HepG2 (cell line): ENCODE results near the gene MAP2K5. TPM values are rescaled to one million over a fixed set of nuclear protein-coding genes. Genes with fewer than 3 reads are reported as not detected.

ENCODE experiments used
- ATAC-seq: fragments of 200-7000 bp; cut with Tn5 transposase; 3 replicates; pipeline ENCODE4 v1.9.1; 2020; ENCODE audit warnings: mild to moderate bottlenecking, moderate library complexity
- BruUV-seq: library from RNA; stranded (reverse); fragments of 400-500 nt; replicated peaks from 2 replicates; lab custom pipeline; 2021; lab: Mats Ljungman, UMichigan
- CTCF ChIA-PET: fragments of 300-600 bp; formaldehyde crosslinking; extraction: SDS; loops from one replicate; lab custom pipeline; 2021; ENCODE audit warnings: low total read pairs, inconsistent platforms, low intra/inter-chr PET ratio; lab: Yijun Ruan, JAX
- POLR2A ChIA-PET: fragments of 350-600 bp; sonication (Branson Sonifier 250); formaldehyde crosslinking; loops from one replicate; lab custom pipeline; 2020; ENCODE audit warnings: antibody characterized with exemption, inconsistent platforms; lab: Yijun Ruan, JAX
- DNase-seq: peaks from one replicate; pipeline ENCODE4 v3.0.0-alpha.2; 2015; ENCODE audit warnings: low spot score
- FAIRE-seq: peaks from 3 replicates; lab custom pipeline; 2011; peaks lifted over from hg19 to GRCh38; lab: Jason Lieb, UNC
- H2AFZ ChIP-seq: one replicate; pipeline ENCODE4 v1.6.1; 2011; ENCODE audit warnings: low read length, inconsistent platforms
- H3K27ac ChIP-seq: fragments of 300-600 bp; 3 replicates; pipeline ENCODE4 v1.8.0; 2011; ENCODE audit warnings: mixed run types, mild to moderate bottlenecking, mixed read lengths, low read length, inconsistent platforms; ENCODE audit not compliant: insufficient read depth; ENCODE audit errors: extremely low read length
- H3K27me3 ChIP-seq, 2 experiments: fragments of 200-600 bp in 1 of 2; 2 replicates in 1 of 2; 3 replicates in 1 of 2; pipeline versions ENCODE4 v1.6.0 to v1.8.0; 2011; ENCODE audit warnings: low read length in 2 of 2, mild to moderate bottlenecking in 2 of 2, moderate library complexity in 2 of 2, inconsistent platforms in 1 of 2; ENCODE audit not compliant: insufficient read depth in 2 of 2, control insufficient read depth in 1 of 2
- H3K36me3 ChIP-seq, 2 experiments: fragments of 200-600 bp in 1 of 2; replicated peaks in 1 of 2; 2 replicates in 1 of 2; 3 replicates in 1 of 2; pipeline versions ENCODE4 v1.5.1 to v1.8.0; 2011; ENCODE audit warnings: low read length in 2 of 2, inconsistent platforms in 1 of 2; ENCODE audit not compliant: insufficient read depth in 2 of 2, control insufficient read depth in 1 of 2
- H3K4me1 ChIP-seq: 2 replicates; pipeline ENCODE4 v1.5.1; 2012; ENCODE audit warnings: low read length, inconsistent platforms; ENCODE audit not compliant: insufficient read depth
- H3K4me2 ChIP-seq: 2 replicates; pipeline ENCODE4 v1.6.0; 2011; ENCODE audit warnings: low read depth, low read length, inconsistent platforms
- H3K4me3 ChIP-seq, 3 experiments: fragments of 200-600 bp in 1 of 3; sonication (generic), shearing (Covaris generic) in 1 of 3; replicated peaks in 1 of 3; 2 replicates each; pipeline ENCODE4 v1.5.1; 2011 to 2016; ENCODE audit warnings: low read length in 3 of 3, inconsistent platforms in 2 of 3, low read depth in 2 of 3, mild to moderate bottlenecking in 2 of 3, control low read depth in 1 of 3, mixed read lengths in 1 of 3; ENCODE audit not compliant: insufficient read depth in 1 of 3
- H3K79me2 ChIP-seq: one replicate; pipeline ENCODE4 v1.6.1; 2011; ENCODE audit warnings: low read length, inconsistent platforms; ENCODE audit not compliant: insufficient read depth
- H3K9ac ChIP-seq: 2 replicates; pipeline ENCODE4 v1.6.0; 2011; ENCODE audit warnings: mild to moderate bottlenecking, low read depth, low read length, inconsistent platforms; ENCODE audit not compliant: insufficient read depth
- H3K9me3 ChIP-seq: 2 replicates; pipeline ENCODE4 v1.5.1; 2012; ENCODE audit warnings: mild to moderate bottlenecking, low read length
- H4K20me1 ChIP-seq: 2 replicates; pipeline ENCODE4 v1.6.0; 2011; ENCODE audit warnings: inconsistent platforms, mild to moderate bottlenecking, low read length, moderate library complexity; ENCODE audit not compliant: insufficient read depth
- ATRX ChIP-seq: sonication (generic); formaldehyde crosslinking; IDR thresholded peaks from 2 replicates; pipeline ENCODE4 v1.4.0; 2020; ENCODE audit warnings: missing genetic modification reagents, borderline replicate concordance
- CC2D1A ChIP-seq: sonication (generic); formaldehyde crosslinking; IDR thresholded peaks from 2 replicates; pipeline ENCODE4 v1.8.1; 2023; ENCODE audit warnings: mild to moderate bottlenecking, missing genetic modification reagents
- CERS6 ChIP-seq: sonication (generic); formaldehyde crosslinking; IDR thresholded peaks from 2 replicates; pipeline ENCODE4 v1.5.0; 2020; ENCODE audit warnings: missing genetic modification reagents
- GABPB1 ChIP-seq: IDR thresholded peaks from 2 replicates; pipeline ENCODE4 v1.6.1; 2016; ENCODE audit warnings: mild to moderate bottlenecking, missing genetic modification reagents, moderate library complexity, missing compliant biosample characterization
- GATA4 ChIP-seq: sonication (generic); IDR thresholded peaks from 2 replicates; pipeline ENCODE4 v1.6.1; 2016; ENCODE audit warnings: antibody characterized with exemption, low read depth, borderline replicate concordance
- KLF9 ChIP-seq: IDR thresholded peaks from 2 replicates; pipeline ENCODE4 v1.6.1; 2016; ENCODE audit warnings: low read depth
- MLX ChIP-seq: IDR thresholded peaks from 2 replicates; pipeline ENCODE4 v1.6.1; 2016
- MXI1 ChIP-seq: IDR thresholded peaks from 3 replicates; pipeline ENCODE4 v1.6.1; 2012; ENCODE audit warnings: low read depth, low read length, inconsistent platforms, borderline replicate concordance
- RBAK ChIP-seq: sonication (generic); formaldehyde crosslinking; IDR thresholded peaks from 2 replicates; pipeline ENCODE4 v1.5.1; 2020; ENCODE audit warnings: mild to moderate bottlenecking, missing genetic modification reagents
- RFX1 ChIP-seq: fragments of 450-650 bp; IDR thresholded peaks from 2 replicates; pipeline ENCODE4 v1.6.1; 2017
- SETDB1 ChIP-seq: sonication (generic); formaldehyde crosslinking; IDR thresholded peaks from 2 replicates; pipeline ENCODE4 v1.5.1; 2020; ENCODE audit warnings: missing genetic modification reagents, mild to moderate bottlenecking, borderline replicate concordance
- ZBTB10 ChIP-seq: sonication (generic); formaldehyde crosslinking; IDR thresholded peaks from 2 replicates; pipeline ENCODE4 v1.4.0; 2020; ENCODE audit warnings: missing genetic modification reagents, borderline replicate concordance
- ZNF629 ChIP-seq: sonication (generic); formaldehyde crosslinking; conservative IDR thresholded peaks from 2 replicates; pipeline ENCODE4 v1.5.0; 2020; ENCODE audit warnings: missing genetic modification reagents
- ZNF800 ChIP-seq: sonication (generic); formaldehyde crosslinking; IDR thresholded peaks from 2 replicates; pipeline ENCODE4 v1.4.0; 2020; ENCODE audit warnings: missing genetic modification reagents
- WGBS: methylation state at CpG from one replicate; pipeline ENCODE4 v1.1.6; 2017; ENCODE audit warnings: low lambda C conversion rate; 5-methylcytosine and 5-hydroxymethylcytosine counted together
- in situ Hi-C: cut with HindIII; loops from 2 replicates; pipeline ENCODE4 v1.10.0; 2017; ENCODE audit warnings: low pct_unique_long_range_greater_than_20kb; ENCODE audit not compliant: extremely low pct_ligation_motif_present
- intact Hi-C: fragments of 100-400 bp; cut with micrococcal nuclease; formaldehyde crosslinking; loops from one replicate; pipeline ENCODE4 v1.10.0; 2022; ENCODE audit not compliant: unreplicated experiment
- polyA plus RNA-seq, 8 experiments: library from polyadenylated mRNA; depleted of rRNA in 3 of 8; stranded (reverse) in 7 of 8; unstranded in 1 of 8; fragments of >200 nt; fragmentation: Illumina TruSeq in 4 of 8; extraction: Trizol in 4 of 8; gene quantifications; 2 replicates each; pipeline versions ENCODE4 v1.2.1 to v1.2.3, GENCODE V29; 2011 to 2016; ENCODE audit warnings: low read depth in 4 of 8, missing spikeins in 1 of 8, mixed read lengths in 1 of 8; ENCODE audit not compliant: insufficient read depth in 1 of 8
- total RNA-seq, 5 experiments: library from RNA; depleted of rRNA; stranded (reverse); fragments of >200 nt; fragmentation: Illumina TruSeq; extraction: Trizol; gene quantifications; 2 replicates each; pipeline ENCODE4 v1.2.3, GENCODE V29; 2016; ENCODE audit warnings: low read depth in 1 of 5
- TF ChIP-seq, protein P1 (sequence below): sonication (generic); formaldehyde crosslinking; IDR thresholded peaks from 2 replicates; pipeline ENCODE4 v1.8.0; 2022; ENCODE audit warnings: missing genetic modification reagents, mild to moderate bottlenecking, moderate library complexity, borderline replicate concordance

The MAP2K5 gene
- total and polyA plus RNA-seq, 2 of the 13 experiments (the other 11 are each of a cell fraction or from before 2014, with no cell fraction given): 4.0 to 4.3 TPM

DNA sequence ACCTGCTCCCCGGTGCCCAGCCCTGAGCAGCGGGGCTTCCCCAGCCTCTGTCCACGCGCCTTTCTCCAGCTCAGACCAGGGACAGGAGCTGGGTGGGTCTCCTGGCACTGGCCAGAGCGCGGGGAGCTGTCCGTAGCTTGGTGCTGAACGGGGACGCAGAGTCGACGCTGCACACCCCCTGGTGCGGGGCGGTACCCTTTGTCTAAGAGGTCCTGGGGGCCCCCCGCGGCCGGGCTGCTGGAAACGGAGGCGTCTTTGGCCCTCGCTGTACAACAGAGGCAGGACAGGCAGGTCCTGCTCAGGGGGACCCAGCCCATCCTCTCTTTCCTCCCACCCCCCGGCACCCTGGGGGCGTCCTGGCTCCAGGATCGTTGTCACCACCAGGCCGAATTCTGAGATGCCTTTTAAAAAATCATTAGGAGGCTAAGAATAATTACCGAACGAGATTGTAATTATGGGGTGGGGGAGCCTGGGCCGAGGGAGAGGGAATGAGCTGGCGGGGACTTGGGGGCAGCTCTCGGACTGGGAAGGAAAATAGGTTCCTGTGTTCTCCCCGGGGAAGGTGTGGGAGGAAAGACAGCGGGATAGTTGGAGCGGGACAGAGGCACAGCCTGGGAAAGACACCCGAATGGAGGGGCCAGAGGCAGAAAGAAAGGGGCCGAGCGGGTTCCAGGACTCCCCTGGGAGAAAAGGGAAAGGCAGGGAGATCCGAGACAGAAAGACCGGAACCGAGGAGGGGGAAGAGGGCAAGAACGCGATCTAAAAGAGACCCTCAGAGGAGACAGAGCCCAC lies 278.7 kb downstream of the MAP2K5 start:
- H3K9me3 ChIP-seq: no peaks in the 10 kb centered on the region
- peaks cover 13 to 45% of the 10 kb centered on the region in 2 experiments for H3K27me3 ChIP-seq
- in situ Hi-C loops (no loop called here), intact Hi-C loops (no loop called here)
- no peaks in the 10 kb centered on the region for H3K79me2 ChIP-seq
- no peak overlapping the region for H3K4me3 ChIP-seq
- no peak overlapping the region for H3K27ac ChIP-seq
- POLR2A ChIA-PET: no interaction called here
- peaks cover 8% of the 10 kb centered on the region; the same call in 1 of the 2 replicates for H4K20me1 ChIP-seq
- FAIRE-seq: no peak
- ATAC-seq: peak; percentile 79
- H3K4me1 ChIP-seq: no peaks in the 10 kb centered on the region
- no peaks in the 10 kb centered on the region for H3K36me3 ChIP-seq
- no peak overlapping the region for H2AFZ ChIP-seq
- BruUV-seq: no TSS peak
- WGBS: 26% methylated on average over 19 of the region's 39 CpGs
- no peak overlapping the region for H3K9ac ChIP-seq
- H3K4me2 ChIP-seq: no peak overlapping the region
- peak; percentile 28 for DNase-seq
- CTCF ChIA-PET: no interaction called here
- TF ChIP-seq GABPB1 (CRISPR knock-in tag) (peak; percentile 23; the same call in 1 of the 2 replicates), MLX (no peak), MXI1 (peak; percentile 20; the same call in 1 of the 3 replicates), RBAK (CRISPR knock-in tag) (no peak), ZNF800 (CRISPR knock-in tag) (peak; percentile 93), RFX1 (no peak), SETDB1 (no peak), ZBTB10 (CRISPR knock-in tag) (peak; percentile 36; the same call in 1 of the 2 replicates), KLF9 (CRISPR knock-in tag) (no peak), ZNF629 (CRISPR knock-in tag) (no peak), CC2D1A (CRISPR knock-in tag) (no peak), CERS6 (no peak; the same call in 1 of the 2 replicates), ATRX (CRISPR knock-in tag) (no peak), GATA4 (no peak)
- TF ChIP-seq, protein P1, sequence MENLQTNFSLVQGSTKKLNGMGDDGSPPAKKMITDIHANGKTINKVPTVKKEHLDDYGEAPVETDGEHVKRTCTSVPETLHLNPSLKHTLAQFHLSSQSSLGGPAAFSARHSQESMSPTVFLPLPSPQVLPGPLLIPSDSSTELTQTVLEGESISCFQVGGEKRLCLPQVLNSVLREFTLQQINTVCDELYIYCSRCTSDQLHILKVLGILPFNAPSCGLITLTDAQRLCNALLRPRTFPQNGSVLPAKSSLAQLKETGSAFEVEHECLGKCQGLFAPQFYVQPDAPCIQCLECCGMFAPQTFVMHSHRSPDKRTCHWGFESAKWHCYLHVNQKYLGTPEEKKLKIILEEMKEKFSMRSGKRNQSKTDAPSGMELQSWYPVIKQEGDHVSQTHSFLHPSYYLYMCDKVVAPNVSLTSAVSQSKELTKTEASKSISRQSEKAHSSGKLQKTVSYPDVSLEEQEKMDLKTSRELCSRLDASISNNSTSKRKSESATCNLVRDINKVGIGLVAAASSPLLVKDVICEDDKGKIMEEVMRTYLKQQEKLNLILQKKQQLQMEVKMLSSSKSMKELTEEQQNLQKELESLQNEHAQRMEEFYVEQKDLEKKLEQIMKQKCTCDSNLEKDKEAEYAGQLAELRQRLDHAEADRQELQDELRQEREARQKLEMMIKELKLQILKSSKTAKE (CRISPR knock-in tag): no peak
